HEK293T (cell line): Measurements from ENCODE around the gene GATB.

Source experiments
- BHLHE40 ChIP-seq: fragments of 450-650 bp; IDR thresholded peaks from 2 replicates; pipeline ENCODE4 v1.6.1; 2016; ENCODE audit warnings: mild to moderate bottlenecking, moderate library complexity, borderline replicate concordance
- CTBP1 ChIP-seq: fragments of 450-650 bp; IDR thresholded peaks from 2 replicates; pipeline ENCODE4 v1.6.1; 2016; ENCODE audit warnings: borderline replicate concordance
- ELF4 ChIP-seq: fragments of 450-650 bp; IDR thresholded peaks from 2 replicates; pipeline ENCODE4 v1.6.1; 2017; ENCODE audit warnings: antibody characterized with exemption
- FOXA1 ChIP-seq: fragments of 450-650 bp; IDR thresholded peaks from 2 replicates; pipeline ENCODE4 v1.6.1; 2016; ENCODE audit warnings: mild to moderate bottlenecking
- FOXK2 ChIP-seq: fragments of 450-650 bp; IDR thresholded peaks from 2 replicates; pipeline ENCODE4 v1.6.1; 2016; ENCODE audit warnings: mild to moderate bottlenecking
- FOXM1 ChIP-seq: fragments of 450-650 bp; IDR thresholded peaks from 2 replicates; pipeline ENCODE4 v1.6.1; 2017; ENCODE audit warnings: mild to moderate bottlenecking, borderline replicate concordance
- HDGF ChIP-seq: fragments of 450-650 bp; IDR thresholded peaks from 2 replicates; pipeline ENCODE4 v1.6.1; 2017; ENCODE audit warnings: antibody characterized with exemption, borderline replicate concordance
- NFRKB ChIP-seq: fragments of 450-650 bp; IDR thresholded peaks from 2 replicates; pipeline ENCODE4 v1.6.1; 2016; ENCODE audit warnings: mild to moderate bottlenecking, moderate library complexity
- SP1 ChIP-seq: fragments of 450-650 bp; IDR thresholded peaks from 2 replicates; pipeline ENCODE4 v1.6.1; 2017
- SUZ12 ChIP-seq: fragments of 450-650 bp; IDR thresholded peaks from 2 replicates; pipeline ENCODE4 v1.6.1; 2016; ENCODE audit warnings: mild to moderate bottlenecking
- TARDBP ChIP-seq: fragments of 450-650 bp; IDR thresholded peaks from 2 replicates; pipeline ENCODE4 v1.6.1; 2016
- ZNF384 ChIP-seq: fragments of 450-650 bp; IDR thresholded peaks from 2 replicates; pipeline ENCODE4 v1.6.1; 2016
- TF ChIP-seq, protein P1 (sequence below): fragments of 450-650 bp; IDR thresholded peaks from 2 replicates; pipeline ENCODE4 v1.6.1; 2016

DNA sequence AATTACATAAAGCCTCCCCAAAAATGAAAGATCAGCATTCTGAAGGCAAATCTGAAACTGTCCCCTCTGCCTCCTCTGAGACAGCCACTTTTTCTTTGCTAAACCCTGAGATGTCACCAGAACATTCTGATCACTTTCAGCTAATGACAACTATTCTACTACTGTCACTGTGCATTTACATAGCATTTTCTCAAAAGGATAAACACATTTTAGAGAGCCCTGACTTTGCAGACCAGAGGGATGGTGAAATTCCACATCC lies 72.1 kb downstream of the GATB start:
- TF ChIP-seq SUZ12: no peak
- TF ChIP-seq TARDBP: no peak
- TF ChIP-seq FOXK2: no peak
- TF ChIP-seq FOXA1: no peak
- TF ChIP-seq FOXM1: no peak
- no peak for TF ChIP-seq HDGF
- TF ChIP-seq NFRKB: no peak
- TF ChIP-seq SP1: no peak
- TF ChIP-seq, protein P1, sequence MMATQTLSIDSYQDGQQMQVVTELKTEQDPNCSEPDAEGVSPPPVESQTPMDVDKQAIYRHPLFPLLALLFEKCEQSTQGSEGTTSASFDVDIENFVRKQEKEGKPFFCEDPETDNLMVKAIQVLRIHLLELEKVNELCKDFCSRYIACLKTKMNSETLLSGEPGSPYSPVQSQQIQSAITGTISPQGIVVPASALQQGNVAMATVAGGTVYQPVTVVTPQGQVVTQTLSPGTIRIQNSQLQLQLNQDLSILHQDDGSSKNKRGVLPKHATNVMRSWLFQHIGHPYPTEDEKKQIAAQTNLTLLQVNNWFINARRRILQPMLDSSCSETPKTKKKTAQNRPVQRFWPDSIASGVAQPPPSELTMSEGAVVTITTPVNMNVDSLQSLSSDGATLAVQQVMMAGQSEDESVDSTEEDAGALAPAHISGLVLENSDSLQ: no peak
- no peak for TF ChIP-seq ELF4
- TF ChIP-seq BHLHE40: no peak
- TF ChIP-seq CTBP1: no peak
- no peak for TF ChIP-seq ZNF384
